IPS DF 4.7 (cell line): ENCODE measurements around the gene ZC3H18.
"Not testable (repeated sequence)": the region's sequence is repeated elsewhere in the genome, so short reads cannot be mapped to it uniquely, and the experiment has no call there.

Experiments
- DNase-seq: peaks from one replicate; pipeline ENCODE4 v3.0.0-alpha.2; 2013; ENCODE audit warnings: low spot score; ENCODE audit errors: extremely low read depth

ZC3H18 gene

DNA sequence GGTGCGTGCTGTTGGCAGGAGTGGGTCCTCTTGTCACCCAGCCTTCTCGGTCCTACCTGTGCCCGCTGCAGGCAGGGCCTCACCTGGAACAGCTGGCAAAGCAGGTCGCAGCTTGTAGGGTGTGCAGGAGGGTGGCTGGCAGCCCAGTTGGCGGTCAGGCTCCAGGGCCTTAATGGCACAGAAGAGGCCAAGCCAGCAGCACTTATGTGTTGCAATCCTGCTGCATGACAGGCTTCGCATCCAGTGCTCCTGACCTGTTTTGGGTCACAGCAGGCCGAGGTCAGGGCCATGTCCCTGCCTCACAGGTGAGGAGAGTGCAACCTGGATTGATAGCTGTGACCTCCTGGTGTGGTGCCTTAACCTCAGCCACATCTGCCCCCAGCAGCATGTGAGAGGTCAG, 31.9 kb downstream of the ZC3H18 start:
- DNase-seq: no peak

DNA sequence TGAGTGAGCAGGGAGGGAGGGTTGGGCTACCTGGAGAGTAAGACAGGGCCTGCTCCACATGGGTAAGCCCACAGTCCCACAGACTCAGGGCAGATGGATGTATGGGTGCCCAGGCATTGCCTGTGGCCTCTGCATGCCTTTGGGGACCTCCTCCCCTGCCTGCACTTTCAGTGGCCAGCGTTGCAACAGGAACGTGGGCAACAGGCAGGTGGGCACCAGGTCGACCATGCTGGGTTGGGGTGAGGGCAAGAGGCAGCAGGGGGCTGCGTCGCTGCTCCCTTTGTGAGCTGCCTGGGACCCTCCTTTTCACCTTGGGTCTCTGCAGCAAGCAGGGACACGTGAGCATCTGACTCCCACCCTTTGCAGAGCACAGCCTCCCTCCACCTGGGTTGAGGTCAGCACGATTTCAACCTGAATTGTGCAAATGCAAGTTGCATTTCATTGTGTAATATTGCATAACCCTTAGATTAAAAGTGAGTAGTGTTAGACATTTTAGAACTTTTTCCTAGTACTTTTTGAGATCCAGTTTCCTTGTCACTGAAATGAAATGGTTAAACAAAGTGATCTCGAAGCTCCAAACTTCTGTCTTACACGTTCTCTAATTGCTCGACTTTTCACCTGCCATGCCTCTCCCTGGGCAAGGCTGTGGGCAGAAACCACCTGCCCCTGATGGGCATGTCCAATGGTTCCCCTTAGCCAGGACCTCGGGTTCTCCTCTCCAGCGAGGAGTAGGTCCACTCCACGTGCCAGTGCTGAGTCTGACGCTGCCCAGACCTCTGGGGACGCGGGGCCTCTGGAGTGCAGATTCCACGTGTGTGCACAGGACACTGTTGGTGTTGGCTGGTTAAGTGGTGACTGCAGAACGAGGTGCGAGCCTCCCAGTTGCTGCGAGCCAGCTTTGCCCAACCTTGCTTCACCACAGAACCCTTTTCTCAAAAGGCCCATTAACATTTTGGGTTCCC, 35.3 kb downstream of the ZC3H18 start:
- no peak for DNase-seq

DNA sequence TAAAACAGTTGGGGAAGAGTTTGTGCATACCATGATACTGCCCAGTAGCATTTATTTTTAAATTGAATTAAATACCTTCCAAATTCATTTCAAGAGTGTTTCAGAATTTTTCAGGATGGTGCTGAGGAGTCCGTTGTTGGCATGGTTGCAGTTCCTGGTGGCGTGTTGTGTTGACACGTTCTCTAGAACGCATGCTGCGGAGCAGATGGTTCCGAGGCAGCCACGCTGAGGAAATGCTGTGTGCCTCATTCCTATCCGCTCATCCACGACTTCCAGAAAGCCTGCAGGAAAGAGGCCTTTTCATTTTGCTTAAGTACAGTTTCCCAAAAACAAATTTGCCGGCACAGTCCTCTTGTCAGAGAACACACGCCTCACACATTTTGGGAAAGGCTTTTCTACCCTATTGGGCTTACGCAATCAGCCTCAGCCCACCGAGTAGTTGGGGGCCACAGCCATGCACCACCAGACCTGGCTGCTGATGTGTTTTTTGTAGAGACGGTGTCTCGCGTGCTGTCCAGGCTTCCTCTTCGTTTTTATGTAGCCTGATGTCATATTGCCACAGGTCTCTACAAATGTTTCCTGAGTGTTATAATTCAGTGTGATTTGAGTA, 36.0 kb downstream of the ZC3H18 start:
- no peak for DNase-seq

DNA sequence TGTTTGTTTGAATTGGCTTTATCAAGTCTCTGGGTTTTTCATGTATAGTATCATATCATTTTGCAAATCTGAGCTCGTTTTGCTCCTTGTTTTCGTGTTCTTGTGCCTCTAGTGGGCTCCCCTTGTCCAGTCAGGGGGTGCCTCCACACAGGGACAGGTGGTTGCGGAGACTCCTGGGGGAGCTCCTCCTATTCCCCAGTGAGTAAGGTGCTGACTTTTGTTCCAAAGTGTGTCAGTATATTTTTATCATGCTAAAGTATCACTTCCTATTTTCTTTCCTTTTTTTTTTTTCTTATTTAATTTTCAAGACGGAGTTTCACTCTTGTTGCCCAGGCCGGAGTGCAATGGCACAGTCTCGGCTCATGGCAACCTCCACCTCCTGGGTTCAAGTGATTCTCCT, 37.9 kb downstream of the ZC3H18 start:
- no peak for DNase-seq

DNA sequence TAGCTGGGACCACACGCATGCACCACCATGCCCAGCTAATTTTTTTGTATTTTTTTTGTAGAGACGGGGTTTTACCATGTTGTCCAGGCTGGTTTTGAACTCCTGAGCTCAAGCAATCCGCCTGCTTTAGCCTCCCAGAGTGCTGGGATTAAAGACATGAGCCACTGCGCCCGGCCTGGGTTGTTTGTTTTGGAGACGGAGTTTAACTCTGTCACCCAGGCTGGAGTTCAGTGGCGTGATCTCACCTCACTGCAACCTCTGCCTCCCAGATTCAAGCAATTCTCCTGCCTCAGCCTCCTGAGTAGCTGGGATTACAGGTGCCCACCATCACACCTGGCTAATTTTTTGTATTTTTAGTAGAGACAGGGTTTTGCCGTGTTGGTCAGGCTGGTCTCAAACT, 39.2 kb downstream of the ZC3H18 start:
- not testable (repeated sequence) for DNase-seq

DNA sequence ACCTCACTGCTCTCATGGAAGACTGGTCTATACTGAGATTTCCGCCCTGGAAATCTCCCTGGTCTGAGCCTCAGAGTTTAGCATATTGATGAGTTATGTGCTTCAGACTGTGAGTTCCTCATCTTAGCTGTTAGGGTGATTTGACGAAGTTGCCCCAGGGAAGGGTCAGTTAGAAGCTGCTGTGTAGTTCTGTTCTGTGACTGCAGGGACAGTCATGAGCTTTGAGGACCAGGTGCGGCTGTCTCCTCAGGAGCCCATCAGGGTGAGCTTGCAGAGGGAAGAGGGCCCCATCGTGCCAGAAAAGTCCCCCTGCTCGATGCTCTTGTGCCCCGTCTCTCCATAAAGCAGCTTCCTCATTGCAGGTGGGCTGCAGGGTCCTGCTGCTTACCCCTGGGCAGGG, 39.9 kb downstream of the ZC3H18 start:
- no peak for DNase-seq

DNA sequence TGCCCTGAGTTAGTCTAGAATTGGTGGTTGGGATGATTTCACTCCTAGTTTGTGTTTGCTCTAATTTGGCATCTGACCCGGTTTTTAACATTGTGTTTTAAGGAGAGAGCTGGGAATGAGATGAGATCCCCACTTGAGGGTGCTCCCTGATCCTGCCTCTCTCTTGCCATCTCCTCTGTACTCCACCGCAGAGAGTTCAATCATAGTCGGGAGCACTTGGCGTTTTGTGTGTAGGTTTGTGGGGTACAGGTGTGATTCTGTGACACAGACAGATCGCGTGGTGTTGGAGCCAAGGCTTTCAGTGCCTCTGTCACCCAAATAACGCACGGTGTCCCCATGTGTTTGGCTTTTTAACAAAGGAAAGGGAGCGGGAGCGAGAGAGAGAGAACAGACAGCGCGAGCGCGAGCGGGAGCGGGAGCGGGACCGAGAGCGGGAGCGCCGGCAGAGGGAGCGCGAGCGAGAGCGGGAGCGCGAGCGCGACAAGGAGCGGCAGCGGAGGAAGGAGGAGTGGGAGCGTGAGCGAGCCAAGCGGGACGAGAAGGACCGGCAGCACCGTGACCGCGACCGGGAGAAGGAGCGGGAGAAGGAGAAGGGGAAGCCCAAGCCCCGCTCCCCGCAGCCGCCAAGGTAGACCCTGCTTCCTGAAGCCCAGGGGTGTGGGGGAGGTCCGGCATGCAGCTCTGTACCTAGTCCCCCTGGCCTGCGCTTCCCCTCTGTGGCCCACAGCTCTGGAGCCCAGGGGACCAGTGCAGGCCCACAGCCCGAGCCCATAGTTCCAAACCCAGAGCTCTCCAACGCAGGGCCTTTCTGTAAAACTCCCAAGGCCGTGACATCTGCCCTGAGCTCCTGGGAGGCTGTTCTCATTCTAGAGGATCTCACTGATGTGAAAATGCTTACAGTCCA, 41.0 kb downstream of the ZC3H18 start:
- DNase-seq: no peak

DNA sequence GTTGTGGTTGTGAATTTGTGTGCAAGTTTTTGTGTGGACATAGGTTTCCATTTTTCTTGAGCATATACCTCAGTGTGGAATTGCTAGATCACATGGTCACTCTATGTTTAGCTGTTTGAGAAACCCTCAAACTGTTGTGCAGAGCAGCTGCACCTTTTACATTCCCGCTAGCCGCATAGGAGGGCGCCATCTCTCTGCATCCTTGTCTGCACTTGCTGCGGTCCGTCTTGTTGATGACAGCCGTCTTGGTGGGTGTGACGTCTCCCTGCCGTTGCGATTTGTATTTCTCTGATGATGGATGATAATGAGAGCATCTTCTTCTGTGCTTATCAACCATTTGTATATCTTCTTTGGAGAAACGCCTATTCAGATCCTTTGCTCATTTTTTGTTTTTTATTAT, 43.1 kb downstream of the ZC3H18 start:
- no peak for DNase-seq

DNA sequence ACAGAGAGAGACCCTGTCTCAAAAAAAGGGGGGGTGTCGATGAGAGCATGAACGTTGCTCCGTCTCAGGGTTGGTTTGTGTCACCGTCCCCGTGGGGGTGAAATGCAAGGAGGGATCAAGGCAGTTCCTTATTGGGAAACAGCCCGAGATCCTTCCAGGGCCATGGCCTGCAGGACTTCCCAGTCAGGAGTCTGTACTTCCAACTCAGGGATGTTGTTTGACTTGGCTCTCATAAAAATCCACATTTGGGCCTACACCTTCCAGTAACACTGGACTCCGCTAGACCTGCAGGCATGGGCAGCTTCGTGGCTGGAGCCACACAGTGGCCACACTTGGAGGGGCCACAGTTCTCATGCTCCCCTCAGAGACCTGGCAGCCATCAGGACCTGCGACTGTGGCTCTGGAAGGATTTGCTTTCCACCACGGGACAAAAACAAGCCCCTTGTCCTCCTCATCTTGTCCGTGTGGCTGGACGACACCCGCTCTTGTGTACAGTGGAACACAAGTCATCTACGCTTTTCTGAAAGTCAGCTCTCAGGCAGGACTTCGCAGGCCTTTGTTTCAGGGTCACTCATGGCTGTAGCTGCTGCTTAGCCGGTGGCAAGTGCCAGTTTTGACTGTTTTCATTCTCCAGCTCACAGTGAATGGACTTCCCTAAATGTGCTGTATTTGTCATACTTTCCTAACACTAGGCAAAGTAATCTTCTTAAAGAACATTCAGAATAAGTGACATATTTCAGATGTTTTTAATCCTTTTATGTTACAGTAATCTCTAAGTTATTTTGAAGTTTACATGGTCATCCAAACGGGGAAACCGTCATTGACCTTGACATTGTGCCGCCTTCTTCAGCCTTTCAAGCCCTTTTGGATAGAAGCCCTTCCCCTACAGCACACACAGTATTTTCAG, 44.0 kb downstream of the ZC3H18 start:
- DNase-seq: no peak

DNA sequence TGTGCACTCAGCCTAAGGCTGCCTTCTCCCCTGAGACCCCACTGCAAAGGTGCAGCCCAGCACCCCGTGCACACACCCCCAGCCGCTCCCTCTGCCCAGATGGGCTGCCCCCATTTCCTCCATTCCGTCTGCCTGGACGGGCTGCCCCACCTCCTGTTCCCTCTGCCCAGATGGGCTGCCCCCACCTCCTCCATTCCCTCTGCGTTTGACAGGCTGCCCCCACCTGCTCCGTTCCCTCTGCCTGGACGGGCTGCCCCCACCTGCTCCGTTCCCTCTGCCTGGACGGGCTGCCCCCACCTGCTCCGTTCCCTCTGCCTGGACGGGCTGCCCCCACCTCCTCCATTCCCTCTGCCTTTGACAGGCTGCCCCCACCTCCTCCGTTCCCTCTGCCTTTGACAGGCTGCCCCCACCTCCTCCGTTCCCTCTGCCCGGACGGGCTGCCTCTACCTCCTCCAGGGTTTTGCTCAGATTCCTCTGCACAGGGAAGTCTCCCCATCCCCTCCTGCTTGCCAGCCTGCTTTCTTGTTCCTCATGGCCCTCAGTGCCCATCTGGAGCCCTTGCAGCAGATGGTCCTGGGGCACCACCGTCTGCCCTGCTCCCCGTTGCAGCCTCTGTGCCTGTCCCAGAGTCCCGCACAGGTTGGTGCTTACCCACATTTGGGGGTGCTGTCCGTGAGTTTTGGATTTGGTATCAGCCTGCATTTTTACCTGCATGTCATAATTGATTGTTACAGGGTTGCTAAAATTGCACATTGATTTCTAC, 44.8 kb downstream of the ZC3H18 start:
- DNase-seq: no peak

DNA sequence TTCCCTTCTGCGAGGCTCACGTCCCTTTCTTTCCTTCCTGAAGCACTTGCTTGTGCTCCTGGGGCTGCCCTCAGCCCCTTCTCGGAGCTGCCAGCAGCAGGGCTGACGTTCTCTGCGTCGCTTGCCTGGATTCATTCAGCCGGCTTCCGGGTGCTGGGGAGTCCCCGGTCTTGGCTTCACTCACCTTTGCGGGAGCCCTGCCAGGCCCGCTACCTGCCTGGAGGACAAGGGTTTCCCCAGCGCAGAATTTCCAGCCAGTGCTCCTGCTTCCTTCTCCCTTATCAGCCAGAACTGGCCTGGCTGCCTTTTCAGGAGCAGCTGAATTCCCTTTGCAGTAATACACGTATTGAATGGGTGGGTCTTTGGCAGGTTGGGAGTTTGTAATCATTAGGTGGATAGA, 46.1 kb downstream of the ZC3H18 start:
- DNase-seq: no peak

DNA sequence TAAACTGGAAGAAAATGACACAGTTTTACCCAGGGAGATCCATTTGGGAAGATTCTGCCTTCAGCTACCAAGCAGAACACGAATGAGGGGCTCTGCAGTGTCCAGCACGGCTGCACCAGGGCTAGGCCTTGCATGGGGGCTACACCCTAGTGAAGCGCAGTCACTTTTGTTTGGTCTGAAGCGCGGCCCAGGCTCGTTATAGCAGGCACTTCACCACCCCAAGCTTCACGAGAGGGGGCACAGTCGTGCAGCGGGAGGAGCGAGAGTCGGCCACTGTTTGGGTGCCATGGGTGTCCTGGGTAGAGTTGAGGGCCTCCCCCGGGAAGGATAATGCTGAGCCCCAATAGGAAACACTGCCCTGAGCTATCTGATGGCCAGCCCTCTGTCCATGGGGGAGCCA, 46.5 kb downstream of the ZC3H18 start:
- no peak for DNase-seq

DNA sequence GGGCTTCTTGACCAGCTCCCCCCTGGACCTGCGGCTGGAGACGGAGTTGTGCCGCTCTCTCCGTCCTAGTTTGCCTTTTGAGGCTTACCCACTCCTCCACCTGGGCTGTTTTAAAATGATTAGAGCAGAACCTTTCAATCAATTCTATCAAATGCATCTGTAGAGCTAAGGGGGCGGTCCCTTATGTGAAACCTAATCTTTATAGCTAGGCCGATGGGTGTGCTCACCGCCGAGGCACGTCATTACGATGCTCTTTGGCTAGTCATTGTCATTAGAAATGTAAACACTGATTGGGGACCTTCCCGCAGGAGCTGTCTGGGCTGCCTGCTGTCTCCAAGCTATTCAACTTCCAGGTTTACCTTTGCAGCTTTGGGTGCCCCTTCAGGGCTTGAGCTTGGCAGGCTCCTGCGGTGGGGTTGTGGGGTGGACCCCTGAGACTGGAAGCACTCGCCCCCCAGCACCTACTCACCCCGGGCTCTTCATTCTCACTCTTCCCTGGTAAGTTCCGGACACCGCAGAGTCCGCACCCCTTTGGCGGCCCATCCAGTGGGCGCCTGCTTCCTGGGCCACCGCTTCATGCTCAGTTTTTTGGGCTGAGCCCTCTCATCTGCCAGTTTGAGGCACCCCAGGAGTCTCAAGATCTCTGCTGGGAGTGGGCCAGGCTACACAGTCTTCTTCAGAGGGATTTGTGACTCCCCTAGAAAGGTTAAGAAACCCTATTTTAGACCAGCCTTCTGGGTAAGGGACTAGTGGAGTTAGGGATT, 47.2 kb downstream of the ZC3H18 start:
- DNase-seq: no peak

DNA sequence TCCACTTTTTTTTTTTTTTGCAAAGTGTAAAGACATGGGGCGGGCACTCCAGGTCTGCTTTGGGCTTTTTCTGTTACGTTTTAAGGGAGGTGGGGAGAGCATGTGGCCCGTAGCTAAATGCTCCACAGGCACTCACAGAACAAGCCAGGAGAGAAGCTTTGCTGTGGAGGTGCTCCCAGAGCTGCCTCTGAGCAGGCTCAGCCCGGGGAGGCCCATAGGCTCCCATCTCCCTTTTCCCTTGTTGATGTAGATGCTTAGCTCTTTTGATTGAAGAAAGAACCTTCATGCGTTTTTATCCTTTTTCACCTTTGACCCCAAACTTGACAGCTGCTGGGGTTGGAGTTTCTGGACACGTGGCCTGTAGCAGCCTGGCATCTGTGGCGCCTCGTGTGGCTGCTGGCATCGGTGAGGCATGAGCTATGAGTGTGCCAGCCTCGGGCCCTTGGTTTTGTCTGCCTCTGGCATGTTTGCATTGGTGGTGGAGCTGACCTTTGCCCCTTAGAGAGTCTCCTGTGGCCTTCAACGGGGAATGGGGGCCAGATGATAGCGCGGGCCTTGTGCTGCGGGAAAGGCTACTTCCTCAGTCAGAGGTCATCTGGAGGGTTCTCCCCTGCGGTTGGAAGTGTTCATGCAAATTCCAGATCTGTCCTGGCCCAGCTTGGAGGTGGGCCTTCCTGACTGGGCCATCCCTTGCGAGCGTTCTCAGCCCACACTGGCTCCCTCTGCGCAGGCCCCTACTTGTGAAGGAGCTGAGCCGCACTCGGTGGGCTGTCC, 48.2 kb downstream of the ZC3H18 start:
- no peak for DNase-seq

DNA sequence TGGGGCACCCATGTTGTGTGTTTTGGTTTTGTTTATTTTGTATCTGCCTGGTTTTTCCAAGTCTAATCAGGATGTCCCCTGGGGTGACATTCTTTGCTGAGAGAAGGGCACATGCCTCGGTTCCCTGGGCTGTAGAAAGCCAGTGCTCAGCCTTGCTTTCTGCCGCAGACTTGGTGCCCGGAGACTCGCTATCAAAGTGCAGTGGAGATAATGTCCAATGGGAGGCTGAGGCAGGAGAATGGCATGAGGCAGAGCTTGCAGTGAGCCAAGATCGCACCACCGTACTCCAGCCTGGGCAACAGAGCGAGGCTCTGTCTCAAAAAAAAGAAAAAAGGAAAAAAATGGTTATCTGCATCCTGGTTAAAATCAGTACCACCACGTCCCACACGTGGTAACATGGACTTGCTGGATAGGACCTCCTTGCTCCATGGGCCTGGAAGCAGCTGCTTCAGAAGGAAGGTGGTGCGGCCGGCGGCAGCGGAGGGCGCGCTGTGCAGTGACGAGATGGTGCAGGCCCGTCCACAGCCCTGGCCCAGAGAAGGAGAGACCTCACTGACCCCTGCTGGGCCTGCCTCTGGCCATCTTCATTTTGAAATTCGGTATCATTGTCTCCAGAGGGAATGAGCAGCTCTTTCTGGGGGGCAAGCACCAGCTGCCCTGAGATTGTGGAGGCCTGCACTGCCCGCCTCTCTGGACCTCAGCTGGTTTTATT, 48.9 kb downstream of the ZC3H18 start:
- DNase-seq: no peak

DNA sequence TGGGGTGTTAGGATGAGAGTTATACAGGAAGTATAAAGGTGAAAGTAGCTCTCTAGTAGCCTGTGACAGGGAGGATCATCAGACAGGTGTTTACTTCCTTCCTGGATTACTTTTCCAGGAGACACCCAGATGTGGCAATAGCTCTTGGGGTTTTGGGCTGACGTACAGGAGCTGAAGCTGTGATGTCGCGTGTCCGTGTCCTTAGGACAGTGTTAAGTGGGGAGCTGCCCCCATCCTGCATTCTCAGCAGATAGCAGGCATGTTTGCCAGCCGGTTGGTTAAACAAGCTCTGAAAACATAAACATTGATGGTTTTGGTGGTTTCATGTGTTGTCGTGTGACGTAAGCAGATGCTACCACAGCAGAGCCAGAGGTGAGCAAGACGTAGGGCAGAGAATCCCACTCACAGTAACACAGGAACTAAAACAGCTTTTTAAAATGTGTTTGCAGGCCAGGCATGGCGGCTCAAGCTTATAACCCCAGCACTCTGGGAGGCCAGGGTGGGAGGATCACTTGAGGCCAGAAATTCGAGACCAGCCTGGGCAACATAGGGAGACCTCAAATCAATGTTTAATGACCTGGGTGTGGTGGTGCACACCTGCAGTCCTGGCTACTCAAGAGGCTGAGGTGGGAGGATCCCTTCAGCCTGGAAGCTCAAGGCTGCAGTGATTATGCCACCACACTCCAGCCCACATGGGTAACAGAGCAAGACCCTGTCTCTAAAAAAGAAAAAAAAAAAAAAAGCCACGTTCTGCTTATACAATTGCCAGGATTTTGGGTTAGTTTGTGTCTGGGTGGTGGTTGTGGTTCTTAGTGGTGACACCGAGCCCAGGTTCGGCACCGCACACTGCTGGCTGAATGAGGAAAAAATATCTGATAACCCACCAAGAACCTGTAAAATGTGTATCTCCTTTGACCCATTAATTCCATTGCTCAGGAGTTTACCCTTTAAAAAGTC, 49.9 kb downstream of the ZC3H18 start:
- DNase-seq: no peak

DNA sequence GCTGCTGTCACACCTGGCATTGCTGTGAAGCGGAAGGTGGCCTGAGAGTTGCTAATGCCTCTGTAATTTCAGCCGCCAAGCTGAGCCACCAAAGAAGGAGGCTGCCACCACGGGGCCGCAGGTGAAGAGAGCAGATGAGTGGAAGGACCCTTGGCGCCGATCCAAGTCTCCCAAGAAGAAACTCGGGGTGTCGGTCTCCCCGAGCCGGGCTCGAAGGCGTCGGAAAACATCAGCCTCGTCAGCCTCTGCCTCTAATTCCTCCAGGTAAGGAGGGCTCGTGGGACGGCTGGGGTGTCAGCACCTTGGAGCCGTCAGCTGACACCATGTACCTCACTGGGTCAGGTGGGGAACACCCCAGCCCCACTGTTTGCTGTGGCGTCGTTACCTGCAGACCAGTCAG, 51.9 kb downstream of the ZC3H18 start:
- no peak for DNase-seq
